ENCODE data around the gene TRAF7.

TRAF7 gene

GRCh38 chr16:2166263-2167067 lies 10.9 kb downstream of the TRAF7 start:
- no peak for DNase-seq

- DNase-seq: no peak
These were observed 11.6 kb downstream of the TRAF7 start for GRCh38 chr16:2167068-2167638.

- no peak for DNase-seq
These were observed 14.5 kb downstream of the TRAF7 start for GRCh38 chr16:2170080-2170479.

GRCh38 chr16:2170587-2171435 lies 15.2 kb downstream of the TRAF7 start:
- no peak for DNase-seq

GRCh38 chr16:2171601-2172178 lies 16.1 kb downstream of the TRAF7 start:
- DNase-seq: no peak

- no peak for DNase-seq
These were observed 17.2 kb downstream of the TRAF7 start for GRCh38 chr16:2172688-2173335.

GRCh38 chr16:2173366-2173765 lies 17.8 kb downstream of the TRAF7 start:
- no peak for DNase-seq

- DNase-seq: no peak
These were observed 18.3 kb downstream of the TRAF7 start for GRCh38 chr16:2173916-2174315.

GRCh38 chr16:2174396-2175131 lies 19.0 kb downstream of the TRAF7 start:
- no peak for DNase-seq

GRCh38 chr16:2175454-2175853 lies 19.9 kb downstream of the TRAF7 start:
- no peak for DNase-seq

GRCh38 chr16:2176047-2176446 lies 20.5 kb downstream of the TRAF7 start:
- DNase-seq: no peak

- no peak for DNase-seq
These were observed 21.5 kb downstream of the TRAF7 start for GRCh38 chr16:2177101-2177500.

GRCh38 chr16:2177561-2177960 lies 22.0 kb downstream of the TRAF7 start:
- DNase-seq: no peak

GRCh38 chr16:2178321-2179106 lies 22.9 kb downstream of the TRAF7 start:
- DNase-seq: peak; percentile 38

GRCh38 chr16:2179107-2179501 lies 23.5 kb downstream of the TRAF7 start:
- DNase-seq: no peak

GRCh38 chr16:2179576-2179975 lies 24.0 kb downstream of the TRAF7 start:
- no peak for DNase-seq

GRCh38 chr16:2180461-2180860 lies 24.9 kb downstream of the TRAF7 start:
- DNase-seq: no peak

GRCh38 chr16:2180962-2181923 lies 25.7 kb downstream of the TRAF7 start:
- DNase-seq: no peak

GRCh38 chr16:2181952-2182351 lies 26.4 kb downstream of the TRAF7 start:
- no peak for DNase-seq

- no peak for DNase-seq
These were observed 28.1 kb downstream of the TRAF7 start for GRCh38 chr16:2183671-2184070.
